Bronchial epithelial cell (primary cell): Measurements from ENCODE around the gene ELOVL5. TPM values are rescaled to one million over a fixed set of nuclear protein-coding genes. Genes with fewer than 3 reads are reported as not detected.

ENCODE experiments used
- DNase-seq: peaks from one replicate; pipeline ENCODE4 v3.0.0-alpha.2; 2010; ENCODE audit warnings: low read depth
- FAIRE-seq: peaks from 2 replicates; lab custom pipeline; 2011; peaks lifted over from hg19 to GRCh38; lab: Jason Lieb, UNC
- H3K27me3 ChIP-seq: 2 replicates; pipeline ENCODE4 v1.5.1; 2011; ENCODE audit warnings: low read length; ENCODE audit not compliant: control insufficient read depth, insufficient read depth
- H3K36me3 ChIP-seq: 2 replicates; pipeline ENCODE4 v1.5.1; 2011; ENCODE audit warnings: low read length; ENCODE audit not compliant: control insufficient read depth, insufficient read depth
- H3K4me3 ChIP-seq: 2 replicates; pipeline ENCODE4 v1.5.1; 2011; ENCODE audit warnings: mild to moderate bottlenecking, low read depth, low read length, control low read depth
- CTCF ChIP-seq: IDR thresholded peaks from 2 replicates; pipeline ENCODE4 v1.5.1; 2011; ENCODE audit warnings: mild to moderate bottlenecking, moderate library complexity, low read length, control low read depth, inconsistent platforms; ENCODE audit not compliant: insufficient read depth, severe bottlenecking
- total RNA-seq: library from RNA; depleted of rRNA; stranded (reverse); fragments of >200 nt; gene quantifications from 2 replicates; pipeline ENCODE4 v1.2.1, GENCODE V29; 2014

The ELOVL5 gene
- total RNA-seq, 1 donor from 2014 or later, result 42.1 TPM

GRCh38 chr6:53244958-53245357, 103.8 kb downstream of the ELOVL5 start:
- no peaks in the 10 kb centered on the region for H3K27me3 ChIP-seq
- no peak for TF ChIP-seq CTCF
- H3K4me3 ChIP-seq, result no peak overlapping the region
- DNase-seq (no peak), FAIRE-seq (no peak)
- H3K36me3 ChIP-seq, result no peaks in the 10 kb centered on the region

- no peaks in the 10 kb centered on the region for H3K36me3 ChIP-seq
- TF ChIP-seq CTCF, result no peak
- no peak overlapping the region for H3K4me3 ChIP-seq
- no peaks in the 10 kb centered on the region for H3K27me3 ChIP-seq
- FAIRE-seq, result no peak
- DNase-seq, result no peak
Measured at GRCh38 chr6:53244399-53244931, 104.3 kb downstream of the ELOVL5 start.

- DNase-seq (no peak), FAIRE-seq (no peak)
- no peak for TF ChIP-seq CTCF
- no peaks in the 10 kb centered on the region for H3K36me3 ChIP-seq
- H3K27me3 ChIP-seq, result no peaks in the 10 kb centered on the region
- H3K4me3 ChIP-seq, result no peak overlapping the region
Measured at GRCh38 chr6:53241938-53242337, 106.8 kb downstream of the ELOVL5 start.

GRCh38 chr6:53240761-53241160, 108.0 kb downstream of the ELOVL5 start:
- TF ChIP-seq CTCF, result no peak
- H3K27me3 ChIP-seq, result no peaks in the 10 kb centered on the region
- FAIRE-seq (no peak), DNase-seq (no peak)
- H3K36me3 ChIP-seq, result no peaks in the 10 kb centered on the region
- no peak overlapping the region for H3K4me3 ChIP-seq

GRCh38 chr6:53240139-53240538, 108.6 kb downstream of the ELOVL5 start:
- no peak for TF ChIP-seq CTCF
- FAIRE-seq (no peak), DNase-seq (no peak)
- Histone ChIP-seq H3K4me3 (no peak overlapping the region), H3K36me3 (no peaks in the 10 kb centered on the region), H3K27me3 (no peaks in the 10 kb centered on the region)

- no peaks in the 10 kb centered on the region for H3K27me3 ChIP-seq
- no peak overlapping the region for H3K4me3 ChIP-seq
- FAIRE-seq, result no peak
- TF ChIP-seq CTCF, result no peak
- DNase-seq, result peak; percentile 15
- no peaks in the 10 kb centered on the region for H3K36me3 ChIP-seq
Measured at GRCh38 chr6:53239526-53239925, 109.2 kb downstream of the ELOVL5 start.
